ENCODE results near the gene USP3. TPM values are rescaled to one million over a fixed set of nuclear protein-coding genes. Genes with fewer than 3 reads are reported as not detected.

The USP3 gene
- total and polyA plus RNA-seq, 4 donors, result 8.5 to 25.4 (median 14.8) TPM

DNA sequence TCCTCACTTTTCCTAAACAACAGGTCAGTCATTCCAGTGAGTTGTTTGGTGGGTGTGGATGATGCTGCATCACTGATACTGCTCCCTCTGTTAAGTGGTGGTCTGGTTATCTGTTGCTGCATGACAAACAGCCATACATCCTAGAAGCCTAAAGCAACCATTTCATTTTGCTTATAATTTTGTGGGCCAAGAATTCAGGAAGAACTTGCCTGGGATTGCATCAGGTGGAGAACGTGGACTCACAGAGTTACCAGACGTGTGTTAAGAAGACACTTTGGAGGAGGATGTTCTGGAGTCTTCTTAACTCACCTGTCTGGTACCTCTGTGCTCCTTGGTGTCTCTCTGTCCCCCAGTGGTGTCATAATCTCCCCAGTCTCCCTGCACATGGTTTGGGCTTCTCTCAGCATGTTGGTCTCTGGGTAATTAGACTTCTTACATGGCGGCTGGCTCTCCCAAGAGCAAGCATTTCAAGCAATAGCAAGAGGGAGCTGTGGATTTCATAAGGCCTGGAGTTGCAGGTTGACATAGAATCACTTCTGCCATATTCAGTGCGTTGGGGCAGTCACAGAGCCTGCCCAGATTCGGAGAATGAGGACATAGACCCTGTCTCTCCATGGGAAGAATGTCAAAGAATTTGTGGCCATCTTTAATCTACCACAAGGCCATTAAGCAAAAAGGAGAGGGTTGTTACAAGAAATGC, 20.1 kb downstream of the USP3 start (continued):
- no peak for TF ChIP-seq EGR1 (IDR thresholded peaks at IDR 0.05; ENCODE audit: low read depth in 2 of 2)

DNA sequence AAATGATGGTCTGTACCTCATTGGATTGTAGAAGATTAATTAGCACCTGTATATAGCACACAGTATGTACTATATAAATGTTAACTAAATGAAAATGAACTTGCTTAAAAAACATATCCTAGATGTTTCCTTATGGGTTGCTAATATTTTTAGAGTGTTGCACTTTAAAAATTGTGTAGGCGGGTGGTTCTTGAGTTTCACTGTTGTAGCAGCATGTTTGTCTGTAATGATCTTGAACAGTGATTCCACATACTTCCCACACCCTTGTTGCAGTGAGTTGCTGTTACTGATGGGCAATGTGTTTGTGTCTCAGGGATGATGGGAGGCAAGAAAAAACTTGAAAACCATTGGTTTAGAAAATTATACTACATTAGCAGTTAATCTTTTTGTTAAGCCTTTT, 22.0 kb downstream of the USP3 start:
- peaks cover 7 to 28% (median 14%) of the 10 kb centered on the region in 4 donors for H3K4me1 ChIP-seq (ENCODE audit: control insufficient read depth in 4 of 4, insufficient read depth in 4 of 4, low read length in 3 of 4)

DNA sequence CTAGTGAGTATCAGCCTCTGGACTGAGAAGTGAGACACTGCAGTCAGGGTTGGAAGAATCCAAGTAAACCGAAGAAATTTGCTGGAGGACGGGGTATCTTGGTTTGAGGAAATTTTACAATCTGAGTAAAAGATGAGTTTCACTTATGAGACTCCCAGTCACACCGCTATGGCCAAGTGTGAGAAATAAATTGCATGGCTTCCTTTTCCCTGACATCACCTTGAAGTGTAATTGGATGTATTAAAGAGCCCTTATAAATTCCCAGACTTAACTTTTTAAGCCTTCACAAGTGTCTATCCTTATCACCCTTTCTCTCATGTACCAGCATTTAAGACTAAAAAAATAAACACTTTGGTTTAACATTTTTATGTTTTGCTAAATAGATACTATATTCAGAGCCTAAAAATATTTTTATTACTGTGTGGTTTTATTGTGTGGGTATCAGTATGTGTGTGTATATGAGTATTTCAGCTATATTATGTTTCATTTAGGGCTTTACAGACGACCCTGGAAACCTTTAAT, 23.8 kb downstream of the USP3 start:
- DNase-seq (ENCODE audit: low spot score), result no peak
- Histone ChIP-seq H3K36me3 (ENCODE audit: control insufficient read depth in 4 of 4, insufficient read depth in 3 of 4, low read depth in 1 of 4, low read length in 3 of 4) (no peaks in the 10 kb centered on the region), H3K9ac (ENCODE audit: low read depth in 1 of 2, low read length in 2 of 2) (no peak overlapping the region), H3K27me3 (ENCODE audit: control insufficient read depth in 4 of 4, insufficient read depth in 4 of 4, low read length in 3 of 4) (no peaks in the 10 kb centered on the region), H3K4me1 (ENCODE audit: control insufficient read depth in 4 of 4, insufficient read depth in 4 of 4, low read length in 3 of 4) (peaks cover 6 to 31% (median 14%) of the 10 kb centered on the region in 4 donors), H3K4me3 (ENCODE audit: low read depth in 1 of 3, low read length in 3 of 3) (no peak overlapping the region), H3K9me3 (ENCODE audit: control insufficient read depth in 4 of 4, low read length in 3 of 4) (no peaks in the 10 kb centered on the region), H3K27ac (ENCODE audit: low read depth in 1 of 2, low read length in 2 of 2) (no peak overlapping the region)
- WGBS, result 93% methylated on average over 4 of the region's 4 CpGs
- TF ChIP-seq SP1 (IDR thresholded peaks at IDR 0.05), result no peak
- no peak for TF ChIP-seq FOXA2 (IDR thresholded peaks at IDR 0.05)
- TF ChIP-seq JUND (IDR thresholded peaks at IDR 0.05), result no peak
- TF ChIP-seq NR2F2 (IDR thresholded peaks at IDR 0.05), result no peak
- TF ChIP-seq EGR1 (IDR thresholded peaks at IDR 0.05; ENCODE audit: low read depth in 2 of 2), result no peak
- TF ChIP-seq FOXA1 (IDR thresholded peaks at IDR 0.05), result no peak
- TF ChIP-seq, protein P1, sequence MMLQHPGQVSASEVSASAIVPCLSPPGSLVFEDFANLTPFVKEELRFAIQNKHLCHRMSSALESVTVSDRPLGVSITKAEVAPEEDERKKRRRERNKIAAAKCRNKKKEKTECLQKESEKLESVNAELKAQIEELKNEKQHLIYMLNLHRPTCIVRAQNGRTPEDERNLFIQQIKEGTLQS (IDR thresholded peaks at IDR 0.05), result no peak
- TF ChIP-seq, protein P2, sequence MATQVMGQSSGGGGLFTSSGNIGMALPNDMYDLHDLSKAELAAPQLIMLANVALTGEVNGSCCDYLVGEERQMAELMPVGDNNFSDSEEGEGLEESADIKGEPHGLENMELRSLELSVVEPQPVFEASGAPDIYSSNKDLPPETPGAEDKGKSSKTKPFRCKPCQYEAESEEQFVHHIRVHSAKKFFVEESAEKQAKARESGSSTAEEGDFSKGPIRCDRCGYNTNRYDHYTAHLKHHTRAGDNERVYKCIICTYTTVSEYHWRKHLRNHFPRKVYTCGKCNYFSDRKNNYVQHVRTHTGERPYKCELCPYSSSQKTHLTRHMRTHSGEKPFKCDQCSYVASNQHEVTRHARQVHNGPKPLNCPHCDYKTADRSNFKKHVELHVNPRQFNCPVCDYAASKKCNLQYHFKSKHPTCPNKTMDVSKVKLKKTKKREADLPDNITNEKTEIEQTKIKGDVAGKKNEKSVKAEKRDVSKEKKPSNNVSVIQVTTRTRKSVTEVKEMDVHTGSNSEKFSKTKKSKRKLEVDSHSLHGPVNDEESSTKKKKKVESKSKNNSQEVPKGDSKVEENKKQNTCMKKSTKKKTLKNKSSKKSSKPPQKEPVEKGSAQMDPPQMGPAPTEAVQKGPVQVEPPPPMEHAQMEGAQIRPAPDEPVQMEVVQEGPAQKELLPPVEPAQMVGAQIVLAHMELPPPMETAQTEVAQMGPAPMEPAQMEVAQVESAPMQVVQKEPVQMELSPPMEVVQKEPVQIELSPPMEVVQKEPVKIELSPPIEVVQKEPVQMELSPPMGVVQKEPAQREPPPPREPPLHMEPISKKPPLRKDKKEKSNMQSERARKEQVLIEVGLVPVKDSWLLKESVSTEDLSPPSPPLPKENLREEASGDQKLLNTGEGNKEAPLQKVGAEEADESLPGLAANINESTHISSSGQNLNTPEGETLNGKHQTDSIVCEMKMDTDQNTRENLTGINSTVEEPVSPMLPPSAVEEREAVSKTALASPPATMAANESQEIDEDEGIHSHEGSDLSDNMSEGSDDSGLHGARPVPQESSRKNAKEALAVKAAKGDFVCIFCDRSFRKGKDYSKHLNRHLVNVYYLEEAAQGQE (IDR thresholded peaks at IDR 0.05), result no peak
- no peak for TF ChIP-seq RXRA (IDR thresholded peaks at IDR 0.05)
- TF ChIP-seq HNF4G (IDR thresholded peaks at IDR 0.05), result no peak
- no peak for TF ChIP-seq HNF4A (conservative IDR thresholded peaks at IDR 0.05)

More for the DNA sequence above, 22.0 kb downstream of the USP3 start:
- Histone ChIP-seq H3K36me3 (ENCODE audit: control insufficient read depth in 4 of 4, insufficient read depth in 3 of 4, low read depth in 1 of 4, low read length in 3 of 4) (no peaks in the 10 kb centered on the region), H3K27me3 (ENCODE audit: control insufficient read depth in 4 of 4, insufficient read depth in 4 of 4, low read length in 3 of 4) (no peaks in the 10 kb centered on the region), H3K9me3 (ENCODE audit: control insufficient read depth in 4 of 4, low read length in 3 of 4) (no peaks in the 10 kb centered on the region), H3K27ac (ENCODE audit: low read depth in 1 of 2, low read length in 2 of 2) (no peak overlapping the region), H3K4me3 (ENCODE audit: low read depth in 1 of 3, low read length in 3 of 3) (no peak overlapping the region), H3K9ac (ENCODE audit: low read depth in 1 of 2, low read length in 2 of 2) (no peak overlapping the region)
- DNase-seq (ENCODE audit: low spot score), result no peak
- TF ChIP-seq FOXA1 (IDR thresholded peaks at IDR 0.05) (no peak), HNF4G (IDR thresholded peaks at IDR 0.05) (no peak), FOXA2 (IDR thresholded peaks at IDR 0.05) (no peak), RAD21 (IDR thresholded peaks at IDR 0.05) (no peak), HNF4A (conservative IDR thresholded peaks at IDR 0.05) (no peak), GABPA (IDR thresholded peaks at IDR 0.05 in 1 of 2, conservative IDR thresholded peaks at IDR 0.05 in 1 of 2) (no peak), TAF1 (conservative IDR thresholded peaks at IDR 0.05) (no peak), RXRA (IDR thresholded peaks at IDR 0.05) (no peak), SP1 (IDR thresholded peaks at IDR 0.05) (no peak), NR2F2 (IDR thresholded peaks at IDR 0.05) (no peak), YY1 (IDR thresholded peaks at IDR 0.05) (no peak), JUND (IDR thresholded peaks at IDR 0.05) (no peak)
- TF ChIP-seq, protein P1 (IDR thresholded peaks at IDR 0.05), result no peak
- TF ChIP-seq, protein P3, sequence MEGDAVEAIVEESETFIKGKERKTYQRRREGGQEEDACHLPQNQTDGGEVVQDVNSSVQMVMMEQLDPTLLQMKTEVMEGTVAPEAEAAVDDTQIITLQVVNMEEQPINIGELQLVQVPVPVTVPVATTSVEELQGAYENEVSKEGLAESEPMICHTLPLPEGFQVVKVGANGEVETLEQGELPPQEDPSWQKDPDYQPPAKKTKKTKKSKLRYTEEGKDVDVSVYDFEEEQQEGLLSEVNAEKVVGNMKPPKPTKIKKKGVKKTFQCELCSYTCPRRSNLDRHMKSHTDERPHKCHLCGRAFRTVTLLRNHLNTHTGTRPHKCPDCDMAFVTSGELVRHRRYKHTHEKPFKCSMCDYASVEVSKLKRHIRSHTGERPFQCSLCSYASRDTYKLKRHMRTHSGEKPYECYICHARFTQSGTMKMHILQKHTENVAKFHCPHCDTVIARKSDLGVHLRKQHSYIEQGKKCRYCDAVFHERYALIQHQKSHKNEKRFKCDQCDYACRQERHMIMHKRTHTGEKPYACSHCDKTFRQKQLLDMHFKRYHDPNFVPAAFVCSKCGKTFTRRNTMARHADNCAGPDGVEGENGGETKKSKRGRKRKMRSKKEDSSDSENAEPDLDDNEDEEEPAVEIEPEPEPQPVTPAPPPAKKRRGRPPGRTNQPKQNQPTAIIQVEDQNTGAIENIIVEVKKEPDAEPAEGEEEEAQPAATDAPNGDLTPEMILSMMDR (IDR thresholded peaks at IDR 0.05; ENCODE audit: low read depth, low read length, missing input control), result no peak
- TF ChIP-seq, protein P4, sequence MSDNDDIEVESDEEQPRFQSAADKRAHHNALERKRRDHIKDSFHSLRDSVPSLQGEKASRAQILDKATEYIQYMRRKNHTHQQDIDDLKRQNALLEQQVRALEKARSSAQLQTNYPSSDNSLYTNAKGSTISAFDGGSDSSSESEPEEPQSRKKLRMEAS (IDR thresholded peaks at IDR 0.05), result no peak
- TF ChIP-seq, protein P2 (IDR thresholded peaks at IDR 0.05), result no peak
- WGBS, result 92% methylated on average over 1 of the region's 1 CpG

Data from liver (tissue), 9 donors.